GM18867 (cell line): ENCODE measurements around the gene CD1D.
A peak's percentile ranks its signal among the peaks of the same experiment; 100 is the strongest.

ENCODE experiments used
- ATAC-seq: cut with Tn5 transposase; IDR thresholded peaks from one replicate; pipeline ENCODE4 v1.9.1; 2021; ENCODE audit warnings: mild to moderate bottlenecking, moderate library complexity; ENCODE audit not compliant: unreplicated experiment

The CD1D gene

GRCh38 chr1:158180741-158181576, at the start of gene CD1D:
Gene CD1D, plus strand, starts transcription at chr1:158180895. Its CDS starts 207 bp downstream, at chr1:158181102.
- no peak for ATAC-seq

- ATAC-seq, result no peak
These were observed 49.5 kb upstream of the CD1D start for GRCh38 chr1:158131217-158131616.

GRCh38 chr1:158140764-158141192, 39.9 kb upstream of the CD1D start:
- no peak for ATAC-seq

GRCh38 chr1:158145173-158145719, 35.4 kb upstream of the CD1D start:
- no peak for ATAC-seq

- no peak for ATAC-seq
These were observed 34.5 kb upstream of the CD1D start for GRCh38 chr1:158146165-158146564.

- ATAC-seq, result no peak
These were observed 34.0 kb upstream of the CD1D start for GRCh38 chr1:158146739-158147138.

- no peak for ATAC-seq
These were observed 33.3 kb upstream of the CD1D start for GRCh38 chr1:158147401-158147800.

GRCh38 chr1:158147869-158148268, 32.8 kb upstream of the CD1D start:
- no peak for ATAC-seq

- ATAC-seq, result no peak
These were observed 32.2 kb upstream of the CD1D start for GRCh38 chr1:158148468-158148867.

- ATAC-seq, result no peak
These were observed 31.5 kb upstream of the CD1D start for GRCh38 chr1:158149175-158149574.

GRCh38 chr1:158149577-158150269, 31.0 kb upstream of the CD1D start:
- peak; percentile 80 for ATAC-seq

- no peak for ATAC-seq
These were observed 30.2 kb upstream of the CD1D start for GRCh38 chr1:158150523-158150922.

- no peak for ATAC-seq
These were observed 27.5 kb upstream of the CD1D start for GRCh38 chr1:158153179-158153578.

GRCh38 chr1:158153746-158154444, 26.8 kb upstream of the CD1D start:
- no peak for ATAC-seq

- no peak for ATAC-seq
These were observed 26.2 kb upstream of the CD1D start for GRCh38 chr1:158154501-158154900.

- ATAC-seq, result no peak
These were observed 25.0 kb upstream of the CD1D start for GRCh38 chr1:158155673-158156072.

- no peak for ATAC-seq
These were observed 21.1 kb upstream of the CD1D start for GRCh38 chr1:158159597-158159996.

- ATAC-seq, result no peak
These were observed 19.2 kb upstream of the CD1D start for GRCh38 chr1:158161446-158161845.

GRCh38 chr1:158163000-158163947, 17.4 kb upstream of the CD1D start:
- peak; percentile 99 for ATAC-seq

GRCh38 chr1:158169105-158169504, 11.6 kb upstream of the CD1D start:
- no peak for ATAC-seq
